ENCODE results near the gene EIF4B. TPM values are rescaled to one million over a fixed set of nuclear protein-coding genes. Genes with fewer than 3 reads are reported as not detected.

Gene EIF4B
- total and polyA plus RNA-seq, 2 of the 13 experiments (the other 11 are each of a cell fraction or from before 2014, with no cell fraction given) = 416 to 548 TPM

DNA sequence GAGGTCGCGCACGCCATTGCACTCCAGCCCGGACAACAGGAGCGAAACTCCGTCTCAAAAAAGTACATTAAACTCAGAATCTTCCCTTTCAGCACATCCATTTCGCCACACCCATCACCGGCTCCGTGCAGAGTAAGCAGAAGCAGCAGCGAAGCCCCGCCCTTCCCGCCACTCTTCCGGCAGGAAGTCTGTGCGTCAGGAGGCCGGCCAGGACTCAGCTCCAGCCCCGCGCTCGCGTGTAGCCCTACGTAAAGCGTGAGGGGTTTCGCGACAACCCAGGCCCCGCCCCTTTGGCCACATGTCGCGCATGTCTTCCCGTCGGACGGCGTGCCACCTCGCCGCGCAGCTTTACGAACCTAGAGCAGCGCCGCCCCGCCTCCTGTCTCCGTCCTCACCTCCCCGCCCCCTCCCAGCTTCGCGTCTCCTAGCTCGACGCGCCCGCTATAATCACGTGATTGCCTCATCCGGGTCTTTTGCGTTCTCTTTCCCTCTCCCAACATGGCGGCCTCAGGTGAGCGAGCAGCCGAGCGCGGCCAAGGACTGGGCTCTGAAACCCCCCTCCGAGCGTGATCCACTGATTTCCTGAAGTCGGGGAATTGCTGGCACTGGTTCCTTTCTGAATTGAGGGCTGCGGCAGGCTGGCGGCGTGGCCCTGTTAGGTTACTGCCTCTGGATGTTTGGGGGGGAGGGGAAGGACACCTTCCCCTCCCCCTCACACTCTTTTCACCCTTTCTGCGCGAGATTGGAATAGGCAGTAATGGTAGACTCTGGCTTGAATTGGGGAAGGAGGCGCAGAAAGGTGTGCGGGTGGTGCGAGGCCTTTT is at the start of gene EIF4B (continued):
- TF ChIP-seq, protein P1, sequence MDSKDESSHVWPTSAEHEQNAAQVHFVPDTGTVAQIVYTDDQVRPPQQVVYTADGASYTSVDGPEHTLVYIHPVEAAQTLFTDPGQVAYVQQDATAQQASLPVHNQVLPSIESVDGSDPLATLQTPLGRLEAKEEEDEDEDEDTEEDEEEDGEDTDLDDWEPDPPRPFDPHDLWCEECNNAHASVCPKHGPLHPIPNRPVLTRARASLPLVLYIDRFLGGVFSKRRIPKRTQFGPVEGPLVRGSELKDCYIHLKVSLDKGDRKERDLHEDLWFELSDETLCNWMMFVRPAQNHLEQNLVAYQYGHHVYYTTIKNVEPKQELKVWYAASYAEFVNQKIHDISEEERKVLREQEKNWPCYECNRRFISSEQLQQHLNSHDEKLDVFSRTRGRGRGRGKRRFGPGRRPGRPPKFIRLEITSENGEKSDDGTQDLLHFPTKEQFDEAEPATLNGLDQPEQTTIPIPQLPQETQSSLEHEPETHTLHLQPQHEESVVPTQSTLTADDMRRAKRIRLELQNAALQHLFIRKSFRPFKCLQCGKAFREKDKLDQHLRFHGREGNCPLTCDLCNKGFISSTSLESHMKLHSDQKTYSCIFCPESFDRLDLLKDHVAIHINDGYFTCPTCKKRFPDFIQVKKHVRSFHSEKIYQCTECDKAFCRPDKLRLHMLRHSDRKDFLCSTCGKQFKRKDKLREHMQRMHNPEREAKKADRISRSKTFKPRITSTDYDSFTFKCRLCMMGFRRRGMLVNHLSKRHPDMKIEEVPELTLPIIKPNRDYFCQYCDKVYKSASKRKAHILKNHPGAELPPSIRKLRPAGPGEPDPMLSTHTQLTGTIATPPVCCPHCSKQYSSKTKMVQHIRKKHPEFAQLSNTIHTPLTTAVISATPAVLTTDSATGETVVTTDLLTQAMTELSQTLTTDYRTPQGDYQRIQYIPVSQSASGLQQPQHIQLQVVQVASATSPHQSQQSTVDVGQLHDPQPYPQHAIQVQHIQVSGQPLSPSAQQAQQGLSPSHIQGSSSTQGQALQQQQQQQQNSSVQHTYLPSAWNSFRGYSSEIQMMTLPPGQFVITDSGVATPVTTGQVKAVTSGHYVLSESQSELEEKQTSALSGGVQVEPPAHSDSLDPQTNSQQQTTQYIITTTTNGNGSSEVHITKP (CRISPR knock-in tag; IDR thresholded peaks at IDR 0.05; ENCODE audit: low read depth) = no peak
- TF ChIP-seq, protein P2, sequence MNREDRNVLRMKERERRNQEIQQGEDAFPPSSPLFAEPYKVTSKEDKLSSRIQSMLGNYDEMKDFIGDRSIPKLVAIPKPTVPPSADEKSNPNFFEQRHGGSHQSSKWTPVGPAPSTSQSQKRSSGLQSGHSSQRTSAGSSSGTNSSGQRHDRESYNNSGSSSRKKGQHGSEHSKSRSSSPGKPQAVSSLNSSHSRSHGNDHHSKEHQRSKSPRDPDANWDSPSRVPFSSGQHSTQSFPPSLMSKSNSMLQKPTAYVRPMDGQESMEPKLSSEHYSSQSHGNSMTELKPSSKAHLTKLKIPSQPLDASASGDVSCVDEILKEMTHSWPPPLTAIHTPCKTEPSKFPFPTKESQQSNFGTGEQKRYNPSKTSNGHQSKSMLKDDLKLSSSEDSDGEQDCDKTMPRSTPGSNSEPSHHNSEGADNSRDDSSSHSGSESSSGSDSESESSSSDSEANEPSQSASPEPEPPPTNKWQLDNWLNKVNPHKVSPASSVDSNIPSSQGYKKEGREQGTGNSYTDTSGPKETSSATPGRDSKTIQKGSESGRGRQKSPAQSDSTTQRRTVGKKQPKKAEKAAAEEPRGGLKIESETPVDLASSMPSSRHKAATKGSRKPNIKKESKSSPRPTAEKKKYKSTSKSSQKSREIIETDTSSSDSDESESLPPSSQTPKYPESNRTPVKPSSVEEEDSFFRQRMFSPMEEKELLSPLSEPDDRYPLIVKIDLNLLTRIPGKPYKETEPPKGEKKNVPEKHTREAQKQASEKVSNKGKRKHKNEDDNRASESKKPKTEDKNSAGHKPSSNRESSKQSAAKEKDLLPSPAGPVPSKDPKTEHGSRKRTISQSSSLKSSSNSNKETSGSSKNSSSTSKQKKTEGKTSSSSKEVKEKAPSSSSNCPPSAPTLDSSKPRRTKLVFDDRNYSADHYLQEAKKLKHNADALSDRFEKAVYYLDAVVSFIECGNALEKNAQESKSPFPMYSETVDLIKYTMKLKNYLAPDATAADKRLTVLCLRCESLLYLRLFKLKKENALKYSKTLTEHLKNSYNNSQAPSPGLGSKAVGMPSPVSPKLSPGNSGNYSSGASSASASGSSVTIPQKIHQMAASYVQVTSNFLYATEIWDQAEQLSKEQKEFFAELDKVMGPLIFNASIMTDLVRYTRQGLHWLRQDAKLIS (CRISPR knock-in tag; IDR thresholded peaks at IDR 0.05) = no peak
- no peak for TF ChIP-seq ZNF256 (CRISPR knock-in tag; conservative IDR thresholded peaks at IDR 0.05)
- TF ChIP-seq TBX3 (IDR thresholded peaks at IDR 0.05; ENCODE audit: borderline replicate concordance) = peak; percentile 49; the same call in 1 of the 2 replicates
- TF ChIP-seq, protein P3, sequence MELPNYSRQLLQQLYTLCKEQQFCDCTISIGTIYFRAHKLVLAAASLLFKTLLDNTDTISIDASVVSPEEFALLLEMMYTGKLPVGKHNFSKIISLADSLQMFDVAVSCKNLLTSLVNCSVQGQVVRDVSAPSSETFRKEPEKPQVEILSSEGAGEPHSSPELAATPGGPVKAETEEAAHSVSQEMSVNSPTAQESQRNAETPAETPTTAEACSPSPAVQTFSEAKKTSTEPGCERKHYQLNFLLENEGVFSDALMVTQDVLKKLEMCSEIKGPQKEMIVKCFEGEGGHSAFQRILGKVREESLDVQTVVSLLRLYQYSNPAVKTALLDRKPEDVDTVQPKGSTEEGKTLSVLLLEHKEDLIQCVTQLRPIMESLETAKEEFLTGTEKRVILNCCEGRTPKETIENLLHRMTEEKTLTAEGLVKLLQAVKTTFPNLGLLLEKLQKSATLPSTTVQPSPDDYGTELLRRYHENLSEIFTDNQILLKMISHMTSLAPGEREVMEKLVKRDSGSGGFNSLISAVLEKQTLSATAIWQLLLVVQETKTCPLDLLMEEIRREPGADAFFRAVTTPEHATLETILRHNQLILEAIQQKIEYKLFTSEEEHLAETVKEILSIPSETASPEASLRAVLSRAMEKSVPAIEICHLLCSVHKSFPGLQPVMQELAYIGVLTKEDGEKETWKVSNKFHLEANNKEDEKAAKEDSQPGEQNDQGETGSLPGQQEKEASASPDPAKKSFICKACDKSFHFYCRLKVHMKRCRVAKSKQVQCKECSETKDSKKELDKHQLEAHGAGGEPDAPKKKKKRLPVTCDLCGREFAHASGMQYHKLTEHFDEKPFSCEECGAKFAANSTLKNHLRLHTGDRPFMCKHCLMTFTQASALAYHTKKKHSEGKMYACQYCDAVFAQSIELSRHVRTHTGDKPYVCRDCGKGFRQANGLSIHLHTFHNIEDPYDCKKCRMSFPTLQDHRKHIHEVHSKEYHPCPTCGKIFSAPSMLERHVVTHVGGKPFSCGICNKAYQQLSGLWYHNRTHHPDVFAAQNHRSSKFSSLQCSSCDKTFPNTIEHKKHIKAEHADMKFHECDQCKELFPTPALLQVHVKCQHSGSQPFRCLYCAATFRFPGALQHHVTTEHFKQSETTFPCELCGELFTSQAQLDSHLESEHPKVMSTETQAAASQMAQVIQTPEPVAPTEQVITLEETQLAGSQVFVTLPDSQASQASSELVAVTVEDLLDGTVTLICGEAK (IDR thresholded peaks at IDR 0.05) = no peak
- TF ChIP-seq, protein P3 (CRISPR knock-in tag; IDR thresholded peaks at IDR 0.05) = no peak
- peak; percentile 57; the same call in 1 of the 2 replicates for TF ChIP-seq ZNF317 (CRISPR knock-in tag; IDR thresholded peaks at IDR 0.05)
- TF ChIP-seq ZKSCAN8 (CRISPR knock-in tag; IDR thresholded peaks at IDR 0.05; ENCODE audit: borderline replicate concordance) = no peak
- peak; percentile 69; the same call in 1 of the 2 replicates for TF ChIP-seq PHF20 (CRISPR knock-in tag; IDR thresholded peaks at IDR 0.05)
